ENCODE data around the gene WBP2.

Gene WBP2

GRCh38 chr17:75808549-75808904 lies 46.6 kb downstream of the WBP2 start:
- H3K4me3 ChIP-seq (ENCODE audit: low read depth, low read length): no peak overlapping the region
- DNase-seq (ENCODE audit: low read depth, low spot score): no peak
- ChIA-PET CTCF (interaction anchor here (0.6 to 3.3 kb wide), 3 partner anchors 24 to 176 kb away, joined by 3 to 11 read pairs (median 3); no protein-coding TSS in a partner anchor), POLR2A (interaction anchor here (1.0 kb wide), 1 partner anchor 29 kb away, joined by 5 read pairs; a partner anchor contains a TSS)
- no peak for TF ChIP-seq CTCF (IDR thresholded peaks at IDR 0.05; ENCODE audit: insufficient read depth, low read length, missing control alignments)

DNA sequence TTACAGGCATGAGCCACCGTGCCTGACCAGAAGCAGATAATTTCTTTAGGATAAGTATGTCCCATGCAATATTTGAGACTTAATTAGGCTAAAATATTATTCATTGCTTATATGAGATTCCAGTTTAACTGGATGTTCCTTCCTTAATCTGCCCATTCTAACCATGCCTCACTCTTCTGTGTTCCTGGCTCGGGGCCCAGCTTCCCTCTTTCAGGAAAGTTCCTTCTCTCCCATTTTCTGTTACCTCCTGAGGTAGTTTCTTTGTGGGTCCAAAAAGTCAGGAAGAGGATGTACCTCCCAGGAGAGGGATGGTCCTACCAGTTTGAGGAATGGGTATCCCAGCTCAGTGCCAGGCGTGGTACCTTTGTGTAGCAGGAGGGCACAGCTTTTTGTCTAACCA lies 47.3 kb downstream of the WBP2 start:
- ChIA-PET POLR2A (no interaction called here), CTCF (interaction anchor here (0.9 to 3.3 kb wide), 4 partner anchors 22 to 175 kb away, joined by 3 to 11 read pairs (median 3); partner anchors contain the start of gene GALK1)
- no peak for TF ChIP-seq CTCF (IDR thresholded peaks at IDR 0.05; ENCODE audit: insufficient read depth, low read length, missing control alignments)
- no peak for DNase-seq (ENCODE audit: low read depth, low spot score)
- no peak overlapping the region for H3K4me3 ChIP-seq (ENCODE audit: low read depth, low read length)

GRCh38 chr17:75806822-75807500 lies 48.2 kb downstream of the WBP2 start:
- DNase-seq (ENCODE audit: low read depth, low spot score): no peak
- TF ChIP-seq CTCF (IDR thresholded peaks at IDR 0.05; ENCODE audit: insufficient read depth, low read length, missing control alignments): no peak
- ChIA-PET CTCF (interaction anchor here (0.9 to 3.3 kb wide), 4 partner anchors 21 to 42 kb away, joined by 3 to 11 read pairs (median 3); partner anchors contain the start of gene GALK1), POLR2A (interaction anchor here (0.7 kb wide), 1 partner anchor 27 kb away, joined by 3 read pairs; no protein-coding TSS in a partner anchor)
- H3K4me3 ChIP-seq (ENCODE audit: low read depth, low read length): no peak overlapping the region

- CTCF ChIA-PET: interaction anchor here (0.8 to 10.4 kb wide), 9 partner anchors 10 to 101 kb away, joined by 3 to 72 read pairs (median 3); partner anchors contain the start of gene MRPL38
- POLR2A ChIA-PET: interaction anchor here (1.5 kb wide), 1 partner anchor 14 kb away, joined by 3 read pairs; no protein-coding TSS in a partner anchor
- DNase-seq (ENCODE audit: low read depth, low spot score): no peak
- TF ChIP-seq CTCF (IDR thresholded peaks at IDR 0.05; ENCODE audit: insufficient read depth, low read length, missing control alignments): no peak
- H3K4me3 ChIP-seq (ENCODE audit: low read depth, low read length): no peak overlapping the region
Measured at GRCh38 chr17:75803883-75804282, 51.3 kb downstream of the WBP2 start.

GRCh38 chr17:75799402-75799801 lies 55.7 kb downstream of the WBP2 start:
- CTCF ChIA-PET: interaction anchor here (1.4 to 10.4 kb wide), 3 partner anchors 9 to 29 kb away, joined by 3 to 72 read pairs (median 8); no protein-coding TSS in a partner anchor
- H3K4me3 ChIP-seq (ENCODE audit: low read depth, low read length): no peak overlapping the region
- no peak for DNase-seq (ENCODE audit: low read depth, low spot score)
- POLR2A ChIA-PET: no interaction called here
- TF ChIP-seq CTCF (IDR thresholded peaks at IDR 0.05; ENCODE audit: insufficient read depth, low read length, missing control alignments): no peak

Data from AG04449 (cell line).